Peyer's patch (tissue), 4 donors: ENCODE results near the gene OR10A5.

Experiments used
- POLR2A ChIP-seq, 2 donors: fragments of 450-650 bp; IDR thresholded peaks; one replicate each; pipeline ENCODE4 v1.5.1; 2017; ENCODE audit warnings: antibody characterized with exemption in 2 of 2, mild to moderate bottlenecking in 2 of 2, moderate library complexity in 2 of 2
- TF ChIP-seq, protein P1 (sequence below), 6 experiments: fragments of 450-650 bp in 4 of 6; fragments of 200-600 bp in 2 of 6; sonication (generic) in 1 of 6; IDR thresholded peaks; one replicate each; pipeline ENCODE4 v1.5.1; 2017 to 2019; ENCODE audit warnings: antibody characterized with exemption in 6 of 6, mild to moderate bottlenecking in 3 of 6, moderate library complexity in 1 of 6

DNA sequence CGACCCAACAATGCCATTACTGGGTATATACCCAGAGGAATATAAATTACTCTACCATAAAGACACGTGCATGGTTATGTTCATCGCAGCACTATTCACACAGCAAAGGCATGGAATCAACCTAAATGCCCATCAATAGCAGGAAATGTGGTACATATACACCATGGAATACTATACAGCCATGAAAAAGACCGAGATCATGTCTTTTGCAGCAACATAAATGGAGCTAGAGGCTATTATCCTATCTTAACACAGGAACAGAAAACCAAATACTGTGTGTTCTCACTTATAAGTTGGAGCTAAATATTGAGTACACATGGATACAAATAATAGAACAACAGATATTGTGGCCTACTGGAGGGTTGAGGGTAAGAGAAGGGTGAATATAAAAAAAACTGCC, 43.3 kb downstream of the OR10A5 start:
- TF ChIP-seq, protein P1, sequence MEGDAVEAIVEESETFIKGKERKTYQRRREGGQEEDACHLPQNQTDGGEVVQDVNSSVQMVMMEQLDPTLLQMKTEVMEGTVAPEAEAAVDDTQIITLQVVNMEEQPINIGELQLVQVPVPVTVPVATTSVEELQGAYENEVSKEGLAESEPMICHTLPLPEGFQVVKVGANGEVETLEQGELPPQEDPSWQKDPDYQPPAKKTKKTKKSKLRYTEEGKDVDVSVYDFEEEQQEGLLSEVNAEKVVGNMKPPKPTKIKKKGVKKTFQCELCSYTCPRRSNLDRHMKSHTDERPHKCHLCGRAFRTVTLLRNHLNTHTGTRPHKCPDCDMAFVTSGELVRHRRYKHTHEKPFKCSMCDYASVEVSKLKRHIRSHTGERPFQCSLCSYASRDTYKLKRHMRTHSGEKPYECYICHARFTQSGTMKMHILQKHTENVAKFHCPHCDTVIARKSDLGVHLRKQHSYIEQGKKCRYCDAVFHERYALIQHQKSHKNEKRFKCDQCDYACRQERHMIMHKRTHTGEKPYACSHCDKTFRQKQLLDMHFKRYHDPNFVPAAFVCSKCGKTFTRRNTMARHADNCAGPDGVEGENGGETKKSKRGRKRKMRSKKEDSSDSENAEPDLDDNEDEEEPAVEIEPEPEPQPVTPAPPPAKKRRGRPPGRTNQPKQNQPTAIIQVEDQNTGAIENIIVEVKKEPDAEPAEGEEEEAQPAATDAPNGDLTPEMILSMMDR (IDR thresholded peaks at IDR 0.05), result no peak
- TF ChIP-seq POLR2A (IDR thresholded peaks at IDR 0.05), result no peak
